ENCODE measurements around the gene MTFP1.

The MTFP1 gene, protein sequence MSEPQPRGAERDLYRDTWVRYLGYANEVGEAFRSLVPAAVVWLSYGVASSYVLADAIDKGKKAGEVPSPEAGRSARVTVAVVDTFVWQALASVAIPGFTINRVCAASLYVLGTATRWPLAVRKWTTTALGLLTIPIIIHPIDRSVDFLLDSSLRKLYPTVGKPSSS
- long read RNA-seq, donor 1, transcript MTFP1-201 (4 exons, 1,370 nt) = major isoform, 6 of 11 reads
- long read RNA-seq, donor 1, partial matches to known transcripts = 0 of 11 reads
- long read RNA-seq, donor 1, other reads (novel, unspliced or antisense) = 0 of 11 reads
- long read RNA-seq, donor 2, transcript MTFP1-201 (4 exons, 1,370 nt) = major isoform, 6 of 6 reads
- long read RNA-seq, donor 2, partial matches to known transcripts = 0 of 6 reads
- long read RNA-seq, donor 2, other reads (novel, unspliced or antisense) = 0 of 6 reads
- long read RNA-seq, donor 3, partial matches to known transcripts = 0 of 3 reads
- long read RNA-seq, donor 3, other reads (novel, unspliced or antisense) = 0 of 3 reads
- long read RNA-seq, donor 4, transcript MTFP1-201 (4 exons, 1,370 nt) = major isoform, 6 of 7 reads
- long read RNA-seq, donor 4, partial matches to known transcripts = 0 of 7 reads
- long read RNA-seq, donor 4, other reads (novel, unspliced or antisense) = 0 of 7 reads
- long read RNA-seq, donor 5, transcript MTFP1-201 (4 exons, 1,370 nt) = major isoform, 9 of 12 reads
- long read RNA-seq, donor 5, partial matches to known transcripts = 0 of 12 reads
- long read RNA-seq, donor 5, other reads (novel, unspliced or antisense) = 0 of 12 reads
- long read RNA-seq, donor 6, transcript MTFP1-201 (4 exons, 1,370 nt) = major isoform, 10 of 14 reads
- long read RNA-seq, donor 6, partial matches to known transcripts = 0 of 14 reads
- long read RNA-seq, donor 6, other reads (novel, unspliced or antisense) = 0 of 14 reads
- long read RNA-seq, donor 7, transcript MTFP1-201 (4 exons, 1,370 nt) = major isoform, 13 of 18 reads
- long read RNA-seq, donor 7, partial matches to known transcripts = 0 of 18 reads
- long read RNA-seq, donor 7, other reads (novel, unspliced or antisense) = 0 of 18 reads
- long read RNA-seq, donor 8, transcript MTFP1-201 (4 exons, 1,370 nt) = major isoform, 8 of 9 reads
- long read RNA-seq, donor 8, partial matches to known transcripts = 0 of 9 reads
- long read RNA-seq, donor 8, other reads (novel, unspliced or antisense) = 0 of 9 reads

DNA sequence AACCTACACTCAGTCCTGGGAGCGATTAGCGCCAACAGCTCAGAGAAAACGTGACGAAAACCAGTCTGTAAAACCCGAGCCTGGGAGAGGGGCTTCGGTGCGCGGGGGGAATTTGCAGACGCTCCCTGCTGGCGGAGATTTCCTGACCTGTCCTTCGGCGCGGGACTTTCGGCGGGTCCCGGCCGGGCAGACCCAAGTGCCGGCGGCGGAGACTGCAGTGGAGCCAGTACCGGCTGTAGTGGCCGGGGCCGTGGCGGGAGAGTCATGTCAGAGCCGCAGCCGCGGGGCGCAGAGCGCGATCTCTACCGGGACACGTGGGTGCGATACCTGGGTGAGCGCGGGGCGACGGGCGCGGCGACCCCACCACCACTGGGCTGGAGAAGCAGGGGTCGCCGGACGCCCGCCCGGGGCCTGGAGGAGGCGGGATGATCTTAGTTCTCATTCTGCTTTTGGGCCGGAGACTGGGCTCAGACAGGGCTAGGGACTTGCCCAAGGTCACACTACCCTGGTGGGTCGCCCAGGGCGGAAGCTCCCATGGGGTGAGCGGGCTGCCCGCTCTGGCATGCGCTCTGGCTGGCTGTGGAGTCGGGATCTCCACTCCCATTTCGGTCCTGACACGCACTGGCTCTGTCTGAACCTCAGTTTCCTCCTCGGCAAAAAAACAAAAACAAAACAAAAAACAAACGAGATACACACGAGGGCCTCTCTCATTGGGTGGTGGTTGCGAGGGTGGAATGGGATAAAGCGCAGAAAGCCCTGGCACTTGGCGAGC is at the start of gene MTFP1:
Gene MTFP1 (plus strand): TSS at position 153 of the 772 bp plus-strand sequence. CDS start 112 bp downstream, at position 265.
- peak; percentile 83 for DNase-seq

GRCh38 chr22:30380011-30380410 is 45.6 kb upstream of the MTFP1 start:
- no peak for DNase-seq

GRCh38 chr22:30381264-30381663 is 44.3 kb upstream of the MTFP1 start:
- no peak for DNase-seq

GRCh38 chr22:30382340-30382739 is 43.2 kb upstream of the MTFP1 start:
- DNase-seq = no peak

GRCh38 chr22:30383061-30383460 is 42.5 kb upstream of the MTFP1 start:
- no peak for DNase-seq

DNA sequence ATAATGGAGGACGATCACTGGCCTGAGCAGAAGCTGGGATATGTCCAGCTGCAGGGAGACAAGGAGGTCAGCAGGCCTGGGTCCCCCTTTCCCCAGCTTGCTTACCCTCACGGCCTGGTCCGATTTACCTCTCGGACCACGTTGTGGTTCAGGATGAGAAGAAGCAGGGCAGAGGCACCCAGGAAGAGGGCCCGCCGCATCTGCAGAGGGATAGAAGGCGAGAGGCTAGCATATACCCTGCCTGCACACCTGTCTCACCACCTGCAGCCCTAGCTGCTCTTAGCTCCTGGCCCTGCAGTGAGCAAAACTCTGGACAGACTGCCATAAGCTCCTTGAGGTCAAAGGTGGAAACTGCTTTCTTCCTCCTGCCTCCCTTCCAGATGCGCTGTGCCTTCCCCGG is 39.6 kb upstream of the MTFP1 start:
- no peak for DNase-seq

DNA sequence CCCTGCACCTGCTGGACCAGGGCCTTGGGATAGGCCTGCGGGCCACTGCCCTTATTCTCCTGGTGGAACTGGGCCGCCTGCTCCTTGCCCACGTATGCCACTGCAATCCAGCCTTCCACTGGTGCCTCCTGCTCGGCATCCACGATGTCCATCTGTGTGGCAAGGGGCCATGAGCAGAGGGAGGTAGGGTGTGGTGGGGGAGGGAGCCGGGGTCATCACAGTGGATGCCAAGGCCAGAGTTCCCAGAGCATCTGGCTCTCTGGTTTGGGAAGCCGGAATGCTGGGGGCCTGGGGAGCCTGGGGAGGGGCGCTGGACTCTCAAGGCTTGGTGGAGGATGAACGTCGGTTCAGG is 39.0 kb upstream of the MTFP1 start:
- no peak for DNase-seq

- peak; percentile 82 for DNase-seq
Observed at GRCh38 chr22:30386960-30387827, 38.4 kb upstream of the MTFP1 start, which contains the start of gene RNF215. Gene RNF215 (minus strand): TSS chr22:30387411. CDS start chr22:30387313, 98 bp downstream.

DNA sequence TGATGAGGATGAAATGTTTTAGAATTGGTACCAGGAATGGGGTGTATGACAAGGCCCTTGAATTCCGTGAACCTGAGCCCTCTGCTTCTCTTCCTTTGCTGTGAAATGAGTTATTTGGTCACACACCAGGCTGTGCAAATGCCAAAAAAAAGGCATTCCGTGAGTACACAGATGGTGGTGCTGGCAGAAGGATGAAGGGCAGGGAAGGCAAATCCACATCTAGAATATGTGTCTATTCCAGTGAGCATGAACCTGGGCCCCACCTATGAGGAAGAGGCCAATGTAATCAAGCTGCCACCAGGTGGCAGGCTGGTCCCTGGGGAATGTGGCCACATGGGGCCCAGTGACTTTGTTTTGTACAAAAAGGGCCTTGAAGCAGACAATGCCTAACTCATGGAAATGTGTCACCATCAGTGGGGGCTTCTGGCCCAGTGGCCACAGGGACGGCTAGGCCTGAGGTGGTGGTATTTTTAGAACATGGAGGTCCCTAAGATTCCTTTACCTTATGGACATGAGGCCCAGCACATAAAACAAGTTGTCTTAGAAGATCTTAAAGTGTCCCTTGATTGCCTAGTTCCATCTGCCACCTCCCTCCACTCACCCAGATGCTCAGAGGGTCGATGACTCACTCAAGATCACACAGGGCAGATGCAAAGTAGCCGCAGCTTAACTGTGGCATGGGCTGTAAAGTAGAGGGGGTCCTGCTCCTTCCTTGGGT is 34.4 kb upstream of the MTFP1 start:
- DNase-seq = no peak

DNA sequence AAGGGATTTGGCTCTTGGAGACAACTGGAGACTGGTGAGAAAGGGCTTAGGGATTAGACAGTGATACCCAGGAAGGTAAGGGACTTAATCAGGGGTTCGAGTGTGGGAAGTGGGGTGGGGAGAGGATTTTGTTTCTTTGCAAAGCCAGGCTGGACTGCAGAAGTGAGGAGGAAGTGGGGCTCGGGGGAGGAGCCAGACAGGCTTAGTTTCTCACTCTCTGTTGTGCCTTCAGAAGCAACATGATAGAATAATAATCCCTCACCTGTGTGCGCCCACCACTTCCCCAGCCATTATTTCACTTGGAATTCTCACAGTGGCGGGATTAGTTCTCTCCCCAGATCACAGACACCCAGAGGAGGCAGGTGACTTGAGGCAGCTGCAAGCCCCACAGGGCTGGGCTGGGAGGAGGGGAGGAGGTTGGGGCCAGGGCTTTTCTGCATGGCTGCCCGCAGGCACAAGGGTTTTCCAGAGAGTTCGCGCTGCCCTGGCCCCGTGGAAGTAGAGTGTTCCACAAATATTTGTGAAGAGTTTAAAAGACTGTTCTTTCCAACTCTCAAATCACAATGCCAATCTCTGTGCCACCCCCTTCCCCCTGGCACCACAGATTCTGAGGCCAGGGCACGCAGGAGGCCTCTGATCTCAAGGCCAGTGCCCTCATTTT is 32.8 kb upstream of the MTFP1 start:
- peak; percentile 57 for DNase-seq

- DNase-seq = no peak
Observed at GRCh38 chr22:30393322-30393680, 32.3 kb upstream of the MTFP1 start.

DNA sequence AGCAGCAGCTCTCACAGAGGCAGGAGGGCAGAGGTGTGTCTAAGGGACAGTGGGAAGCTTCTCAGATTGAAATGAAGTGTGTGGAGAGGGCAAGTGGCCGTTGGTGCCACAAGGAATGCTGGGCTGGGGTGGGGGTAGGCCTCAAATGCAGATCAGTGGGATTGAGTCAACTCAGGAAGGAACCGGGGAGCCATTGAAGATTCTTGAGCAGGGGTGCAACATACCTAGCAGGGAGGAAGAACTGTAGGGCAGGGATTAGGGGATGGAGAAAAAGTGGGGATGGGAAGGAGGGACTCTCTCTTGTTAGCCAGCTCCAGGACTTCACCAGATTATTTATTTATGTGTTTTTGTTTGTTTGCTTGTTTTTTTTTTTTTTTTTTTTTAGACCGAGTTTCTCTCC is 31.7 kb upstream of the MTFP1 start:
- no peak for DNase-seq

- DNase-seq = peak; percentile 72
Observed at GRCh38 chr22:30396871-30397655, 28.5 kb upstream of the MTFP1 start, which contains the start of gene SEC14L2. Gene SEC14L2 (plus strand): TSS chr22:30397018. CDS start chr22:30397117, 99 bp downstream.

GRCh38 chr22:30397656-30398635 is 27.6 kb upstream of the MTFP1 start:
- DNase-seq = no peak

DNA sequence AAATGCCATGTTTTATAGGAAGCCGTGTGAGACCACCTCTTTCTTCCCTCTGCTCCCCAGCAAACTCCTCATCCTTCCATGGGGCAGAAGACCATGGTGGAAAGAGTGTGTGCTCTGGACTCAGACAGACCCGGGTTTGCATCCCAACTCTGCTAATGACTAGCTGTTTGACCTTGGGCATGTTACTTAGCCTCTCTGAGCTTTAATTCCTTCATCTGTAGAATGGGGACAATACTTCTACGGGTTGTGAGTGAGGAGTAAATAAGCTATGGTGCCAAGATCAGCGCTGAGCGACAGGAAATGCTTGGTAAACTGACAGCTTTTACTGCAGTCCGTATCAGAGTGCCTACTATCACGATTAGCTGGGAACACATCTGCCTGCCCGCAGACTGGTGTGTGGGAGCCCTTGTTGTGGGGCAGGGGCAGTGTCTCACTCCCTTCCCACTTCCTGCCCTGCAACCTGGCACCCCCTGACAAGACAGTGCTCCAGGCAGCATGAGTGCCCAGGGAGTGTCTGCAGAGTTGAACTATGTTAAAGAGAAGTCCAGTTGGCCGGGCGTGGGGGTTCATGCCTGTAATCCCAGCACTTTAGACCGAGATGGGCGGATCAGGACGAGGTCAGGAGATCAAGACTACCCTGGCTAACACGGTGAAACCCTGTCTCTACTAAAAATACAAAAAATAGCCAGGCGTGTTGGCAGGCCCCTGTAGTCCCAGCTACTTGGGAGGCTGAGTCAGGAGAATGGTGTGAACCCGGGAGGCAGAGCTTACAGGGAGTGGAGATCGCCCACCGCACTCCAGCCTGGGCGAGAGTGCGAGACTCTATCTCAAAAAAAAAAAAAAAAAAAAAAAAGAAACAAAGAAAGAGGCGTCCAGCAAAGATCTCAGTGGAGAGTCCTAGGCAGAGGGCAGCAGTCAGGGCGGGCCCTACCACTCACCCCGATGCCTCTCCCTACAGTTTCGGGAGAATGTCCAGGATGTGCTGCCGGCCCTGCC is 26.6 kb upstream of the MTFP1 start:
- DNase-seq = no peak

DNA sequence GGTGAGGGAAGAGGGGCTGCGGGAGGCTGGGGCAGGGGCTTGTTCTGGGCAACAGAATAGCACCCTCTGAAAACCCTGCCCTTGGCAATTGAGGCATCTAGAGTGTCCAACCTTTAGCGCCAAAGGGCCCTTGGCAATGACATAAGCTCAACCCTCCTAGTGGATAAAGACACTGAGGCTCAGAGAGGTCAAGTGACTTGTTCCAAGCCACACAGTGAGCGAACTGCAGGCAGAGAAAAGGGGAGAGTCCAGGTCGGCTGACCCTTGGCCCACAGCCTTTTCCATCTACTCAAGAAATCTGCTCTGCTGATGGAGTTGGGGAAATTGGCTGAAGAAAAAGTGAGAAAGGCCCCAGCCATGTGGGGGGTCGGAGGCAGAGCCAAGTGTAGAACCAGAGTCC is 25.9 kb upstream of the MTFP1 start:
- no peak for DNase-seq

All from right kidney (tissue), 9 donors.